Measurements from ENCODE around the gene ARTN.

DNA sequence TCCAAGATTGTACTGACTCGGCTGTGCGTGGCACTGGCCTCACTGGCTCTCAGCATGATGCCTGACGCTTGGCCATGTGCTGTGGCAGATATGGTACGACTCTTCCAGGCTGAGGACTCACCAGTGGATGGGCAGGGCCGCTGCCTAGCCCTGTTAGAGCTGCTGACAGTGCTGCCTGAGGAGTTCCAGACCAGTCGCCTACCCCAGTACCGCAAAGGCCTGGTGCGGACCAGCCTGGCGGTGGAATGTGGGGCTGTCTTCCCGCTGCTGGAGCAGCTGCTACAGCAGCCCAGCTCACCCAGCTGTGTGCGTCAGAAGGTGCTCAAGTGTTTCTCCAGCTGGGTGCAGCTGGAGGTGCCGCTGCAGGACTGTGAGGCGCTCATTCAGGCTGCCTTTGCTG lies 16.1 kb downstream of the ARTN start:
- TF ChIP-seq, protein P1, sequence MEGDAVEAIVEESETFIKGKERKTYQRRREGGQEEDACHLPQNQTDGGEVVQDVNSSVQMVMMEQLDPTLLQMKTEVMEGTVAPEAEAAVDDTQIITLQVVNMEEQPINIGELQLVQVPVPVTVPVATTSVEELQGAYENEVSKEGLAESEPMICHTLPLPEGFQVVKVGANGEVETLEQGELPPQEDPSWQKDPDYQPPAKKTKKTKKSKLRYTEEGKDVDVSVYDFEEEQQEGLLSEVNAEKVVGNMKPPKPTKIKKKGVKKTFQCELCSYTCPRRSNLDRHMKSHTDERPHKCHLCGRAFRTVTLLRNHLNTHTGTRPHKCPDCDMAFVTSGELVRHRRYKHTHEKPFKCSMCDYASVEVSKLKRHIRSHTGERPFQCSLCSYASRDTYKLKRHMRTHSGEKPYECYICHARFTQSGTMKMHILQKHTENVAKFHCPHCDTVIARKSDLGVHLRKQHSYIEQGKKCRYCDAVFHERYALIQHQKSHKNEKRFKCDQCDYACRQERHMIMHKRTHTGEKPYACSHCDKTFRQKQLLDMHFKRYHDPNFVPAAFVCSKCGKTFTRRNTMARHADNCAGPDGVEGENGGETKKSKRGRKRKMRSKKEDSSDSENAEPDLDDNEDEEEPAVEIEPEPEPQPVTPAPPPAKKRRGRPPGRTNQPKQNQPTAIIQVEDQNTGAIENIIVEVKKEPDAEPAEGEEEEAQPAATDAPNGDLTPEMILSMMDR (IDR thresholded peaks at IDR 0.05), result no peak
- no peak for TF ChIP-seq POLR2A (IDR thresholded peaks at IDR 0.05)

Measured in Peyer's patch (tissue), 4 donors.